22Rv1 (cell line): ENCODE data around the gene TEX19.

ENCODE experiments used
- ZFX ChIP-seq: fragments of 450-650 bp; IDR thresholded peaks from 2 replicates; pipeline ENCODE4 v1.6.1; 2017; ENCODE audit warnings: antibody characterized with exemption, borderline replicate concordance
- TF ChIP-seq, protein P1 (sequence below): fragments of 450-650 bp; IDR thresholded peaks from 2 replicates; pipeline ENCODE4 v1.5.1; 2017; ENCODE audit warnings: mild to moderate bottlenecking

GRCh38 chr17:82399601-82400101 lies 40.6 kb downstream of the TEX19 start:
- TF ChIP-seq, protein P1, sequence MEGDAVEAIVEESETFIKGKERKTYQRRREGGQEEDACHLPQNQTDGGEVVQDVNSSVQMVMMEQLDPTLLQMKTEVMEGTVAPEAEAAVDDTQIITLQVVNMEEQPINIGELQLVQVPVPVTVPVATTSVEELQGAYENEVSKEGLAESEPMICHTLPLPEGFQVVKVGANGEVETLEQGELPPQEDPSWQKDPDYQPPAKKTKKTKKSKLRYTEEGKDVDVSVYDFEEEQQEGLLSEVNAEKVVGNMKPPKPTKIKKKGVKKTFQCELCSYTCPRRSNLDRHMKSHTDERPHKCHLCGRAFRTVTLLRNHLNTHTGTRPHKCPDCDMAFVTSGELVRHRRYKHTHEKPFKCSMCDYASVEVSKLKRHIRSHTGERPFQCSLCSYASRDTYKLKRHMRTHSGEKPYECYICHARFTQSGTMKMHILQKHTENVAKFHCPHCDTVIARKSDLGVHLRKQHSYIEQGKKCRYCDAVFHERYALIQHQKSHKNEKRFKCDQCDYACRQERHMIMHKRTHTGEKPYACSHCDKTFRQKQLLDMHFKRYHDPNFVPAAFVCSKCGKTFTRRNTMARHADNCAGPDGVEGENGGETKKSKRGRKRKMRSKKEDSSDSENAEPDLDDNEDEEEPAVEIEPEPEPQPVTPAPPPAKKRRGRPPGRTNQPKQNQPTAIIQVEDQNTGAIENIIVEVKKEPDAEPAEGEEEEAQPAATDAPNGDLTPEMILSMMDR: no peak
- TF ChIP-seq ZFX: no peak
